Fibroblast of skin of scalp (primary cell): ENCODE results near the gene CSNK2A1.
"Not testable (repeated sequence)": the region's sequence is repeated elsewhere in the genome, so short reads cannot be mapped to it uniquely, and the experiment has no call there.

Experiments used
- DNase-seq: peaks from one replicate; pipeline ENCODE4 v3.0.0-alpha.2; 2013

The CSNK2A1 gene

DNA sequence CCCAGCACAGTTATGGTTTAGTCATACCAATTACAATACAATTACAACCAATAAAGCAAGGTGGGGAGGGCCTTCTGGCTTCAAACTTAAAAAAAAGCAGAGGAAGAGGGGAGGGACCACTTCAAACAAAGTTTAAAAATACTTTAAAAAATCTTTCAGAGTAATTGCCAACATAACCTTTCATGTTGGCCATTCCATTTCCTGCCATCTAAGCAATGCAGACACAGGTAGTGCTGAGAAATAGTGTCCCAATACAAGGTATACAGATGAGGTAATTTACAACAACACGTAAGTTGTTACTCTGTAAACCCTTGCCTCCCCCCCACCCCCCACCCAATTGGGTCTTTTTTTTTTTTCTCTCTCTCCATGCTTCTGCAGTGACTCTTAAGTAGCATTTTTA lies 62.4 kb downstream of the CSNK2A1 start:
- DNase-seq = no peak

DNA sequence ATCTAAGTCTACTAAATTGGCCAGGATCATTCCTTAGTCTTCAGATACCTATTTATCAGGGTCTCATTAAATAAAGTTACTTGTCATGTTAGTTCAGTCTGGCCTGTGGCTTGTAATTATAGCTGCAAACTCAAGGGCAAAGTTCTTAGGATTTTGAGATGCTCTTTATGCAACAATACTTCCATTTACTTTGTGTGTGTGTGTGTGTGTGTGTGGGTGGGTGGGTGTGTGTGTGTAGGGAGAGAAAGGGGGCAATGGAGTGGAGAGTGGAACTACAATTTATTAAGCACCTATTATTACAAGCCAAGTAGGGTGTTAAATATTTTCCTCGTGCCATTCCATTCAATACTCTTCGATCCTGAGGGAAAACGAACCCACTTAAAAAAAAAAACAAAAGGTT lies 63.5 kb downstream of the CSNK2A1 start:
- DNase-seq = no peak

DNA sequence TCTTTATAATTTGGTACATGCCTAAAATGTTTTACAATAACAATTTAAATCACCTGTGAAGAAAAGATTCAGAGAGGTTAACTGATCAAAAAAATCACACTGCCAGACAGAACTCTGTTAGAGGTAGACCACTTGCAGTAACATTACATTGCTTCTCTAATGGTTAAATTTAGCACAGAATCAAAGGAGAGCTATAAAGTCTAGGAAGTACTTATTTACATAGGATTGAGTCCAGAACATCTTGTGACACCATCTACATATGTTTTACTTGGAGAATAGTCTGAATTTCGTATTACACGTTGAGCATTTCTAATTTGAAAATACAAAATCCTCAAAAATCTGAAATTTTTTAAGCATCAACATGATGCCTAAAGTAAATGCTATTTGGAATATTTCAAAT lies 64.1 kb downstream of the CSNK2A1 start:
- peak; percentile 18 for DNase-seq

DNA sequence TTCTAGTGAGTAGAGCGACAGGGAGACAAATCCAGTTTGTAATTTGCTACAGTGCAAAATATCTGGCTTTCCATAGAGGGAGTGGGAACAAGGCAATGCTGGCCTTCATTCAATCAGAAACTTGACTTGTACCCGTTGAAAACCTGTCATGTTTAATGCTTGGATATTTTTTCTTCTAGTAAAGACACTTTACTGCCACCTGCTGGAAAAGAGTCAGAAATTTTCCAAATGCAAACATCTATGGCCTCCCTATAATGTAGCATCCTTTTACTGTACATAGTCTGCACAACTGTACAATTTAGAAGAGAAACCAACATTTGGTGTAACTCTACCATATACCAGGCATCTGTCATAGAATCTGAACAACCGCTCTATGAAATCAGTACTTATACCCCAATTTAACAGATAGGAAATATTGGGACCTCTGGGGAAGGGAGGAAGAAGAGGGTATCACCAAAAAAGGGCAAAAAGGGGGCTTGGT lies 64.6 kb downstream of the CSNK2A1 start:
- DNase-seq = peak; percentile 74

DNA sequence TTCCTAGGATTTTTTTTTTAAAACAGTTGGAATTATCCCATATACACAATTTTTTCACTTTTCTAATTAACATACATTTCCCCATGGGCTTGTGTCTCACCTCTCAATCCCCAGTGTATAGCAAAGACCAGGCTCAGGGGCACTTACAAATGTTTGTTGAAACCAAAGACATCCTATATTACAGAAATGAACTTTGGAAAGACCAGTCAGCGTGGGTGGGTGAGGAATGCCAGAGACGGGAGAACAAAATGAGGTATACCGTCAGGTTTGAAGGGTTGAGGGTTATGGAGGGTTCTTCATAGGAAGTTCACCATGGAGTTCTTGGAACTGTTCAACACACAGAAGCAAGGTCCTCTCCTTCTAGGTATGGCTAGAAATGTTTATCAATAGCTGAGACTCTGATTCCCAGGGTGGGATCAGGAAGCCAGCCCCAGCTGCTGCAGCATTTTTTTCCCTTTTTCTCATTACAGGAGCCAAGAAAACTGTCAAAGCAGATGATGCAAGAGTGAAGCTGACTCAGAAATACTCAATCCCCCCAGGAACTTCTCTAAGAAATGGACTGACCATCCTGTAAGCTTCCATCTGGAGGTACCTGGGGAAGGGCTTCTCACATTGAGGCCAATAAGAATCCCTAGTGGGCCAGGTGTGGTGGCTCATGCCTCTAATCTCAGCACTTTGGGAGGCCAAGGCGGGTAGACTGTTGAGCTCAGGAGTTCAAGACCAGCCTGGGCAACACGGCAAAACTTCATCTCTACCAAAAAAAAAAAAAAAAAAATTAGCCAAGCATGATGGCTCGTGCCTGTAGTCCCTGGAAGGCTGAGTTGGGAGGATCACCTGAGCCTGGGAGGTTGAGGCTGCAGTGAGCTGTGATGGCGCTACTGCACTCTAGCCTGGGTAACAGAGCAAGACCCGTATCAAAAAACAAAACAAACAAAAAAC lies 65.3 kb downstream of the CSNK2A1 start:
- DNase-seq = peak; percentile 82

DNA sequence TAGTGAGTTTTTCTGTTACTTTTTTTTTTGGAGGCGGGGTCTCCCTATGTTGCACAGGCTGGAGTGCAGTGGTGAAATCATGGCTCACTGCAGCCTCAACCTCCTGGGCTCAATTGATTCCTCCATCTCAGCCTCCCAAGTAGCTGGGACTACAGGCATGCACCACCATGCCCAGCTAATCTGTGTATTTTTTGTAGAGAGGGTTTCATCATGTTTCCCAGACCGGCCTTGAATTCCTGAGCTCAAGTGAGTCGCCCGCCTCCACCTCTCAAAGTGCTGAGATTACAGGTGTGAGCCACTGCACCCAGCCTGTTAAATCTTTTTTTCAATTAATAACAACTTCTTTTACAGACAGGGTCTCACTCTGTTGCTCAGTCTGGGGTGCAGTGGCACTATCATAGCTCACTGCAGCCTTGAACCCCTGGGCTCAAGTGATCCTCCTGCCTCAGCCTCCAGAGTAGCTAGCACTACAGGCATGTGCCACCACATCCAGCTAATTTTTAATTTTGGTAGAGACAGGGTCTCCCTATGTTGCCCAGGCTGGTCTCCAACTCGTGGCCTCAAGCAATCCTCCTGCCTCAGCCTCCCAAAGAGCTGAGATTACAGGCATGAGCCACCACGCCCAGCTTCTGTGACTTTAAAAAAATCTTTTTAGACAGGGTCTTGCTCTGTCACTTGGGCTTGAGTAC lies 66.9 kb downstream of the CSNK2A1 start:
- not testable (repeated sequence) for DNase-seq

DNA sequence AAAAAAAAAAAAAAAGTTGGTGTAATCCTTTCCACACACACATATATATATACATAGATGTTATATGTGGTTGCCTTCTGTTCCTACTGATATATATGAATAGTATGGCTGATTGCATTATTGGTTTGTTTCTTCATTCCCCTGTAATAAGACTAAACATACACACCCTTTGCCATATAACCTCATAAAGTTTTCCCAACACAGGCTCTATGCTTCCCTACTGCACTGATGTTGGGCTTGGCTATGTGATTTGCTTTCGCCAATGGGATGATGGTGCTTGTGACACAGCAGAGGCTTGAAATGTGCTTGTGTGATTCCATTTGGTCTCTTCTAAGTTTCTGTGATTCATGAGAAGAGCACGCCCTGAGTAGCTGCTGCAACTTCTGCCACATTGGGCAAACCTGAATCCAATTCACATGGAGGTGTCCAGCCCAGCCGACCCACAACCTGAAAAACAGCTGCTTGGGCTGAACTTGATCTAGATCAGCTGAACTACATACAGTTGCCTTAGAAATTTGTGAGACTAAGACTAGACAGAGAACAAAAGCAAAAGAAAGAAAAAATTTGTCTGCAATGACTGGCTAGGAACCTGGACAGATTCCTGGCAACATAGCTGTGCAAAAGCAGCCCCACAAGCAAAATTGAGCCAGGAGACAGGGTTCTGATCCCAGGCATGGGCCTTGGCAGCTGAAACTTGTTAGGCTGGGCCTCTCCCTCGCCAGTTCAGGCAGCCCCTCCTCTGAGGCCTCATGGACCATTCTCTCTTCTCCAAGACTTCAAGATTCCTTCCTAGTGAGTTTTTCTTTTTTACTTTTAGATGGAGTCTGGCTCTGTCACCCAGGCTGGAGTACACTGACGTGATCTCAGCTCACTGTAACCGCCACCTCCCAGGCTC lies 67.9 kb downstream of the CSNK2A1 start:
- DNase-seq = no peak

DNA sequence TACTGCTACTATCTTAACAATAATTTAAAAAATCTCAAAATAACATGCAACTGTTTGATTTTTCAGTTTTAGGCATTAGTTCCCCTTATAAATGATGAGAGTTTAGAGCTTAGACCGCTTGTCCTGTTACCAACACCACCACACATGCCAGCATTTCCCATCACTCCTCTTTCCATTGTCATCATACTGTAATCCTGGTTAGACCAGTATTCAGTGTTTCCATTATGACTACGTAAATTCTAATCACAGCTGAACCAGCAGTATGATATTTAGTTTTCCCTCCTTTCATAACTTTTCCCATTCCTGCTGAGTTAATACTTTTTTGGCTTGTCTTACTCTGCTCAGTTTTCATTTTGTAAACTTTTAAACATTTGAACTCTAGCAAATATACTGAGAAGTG lies 69.0 kb downstream of the CSNK2A1 start:
- DNase-seq = no peak

DNA sequence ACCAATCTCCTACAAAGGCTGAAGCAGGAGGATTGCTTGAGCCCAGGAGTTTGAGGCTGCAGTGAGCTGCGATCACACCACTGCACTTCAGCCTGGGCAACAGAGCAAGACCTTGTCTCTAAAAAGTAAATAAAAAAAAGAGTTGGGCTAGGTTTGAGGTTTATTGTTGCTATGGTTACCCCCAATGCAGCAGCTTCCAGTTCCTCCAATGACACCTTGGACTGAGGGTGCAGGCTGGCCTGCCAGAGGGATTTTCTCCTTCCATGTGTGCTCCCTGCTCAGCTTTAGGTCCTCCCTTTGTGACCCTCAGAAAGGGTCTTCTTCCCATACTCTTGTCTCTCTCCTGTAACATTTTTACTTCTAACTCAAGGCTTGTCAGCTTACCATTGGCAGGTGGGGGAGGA lies 70.7 kb downstream of the CSNK2A1 start:
- no peak for DNase-seq

DNA sequence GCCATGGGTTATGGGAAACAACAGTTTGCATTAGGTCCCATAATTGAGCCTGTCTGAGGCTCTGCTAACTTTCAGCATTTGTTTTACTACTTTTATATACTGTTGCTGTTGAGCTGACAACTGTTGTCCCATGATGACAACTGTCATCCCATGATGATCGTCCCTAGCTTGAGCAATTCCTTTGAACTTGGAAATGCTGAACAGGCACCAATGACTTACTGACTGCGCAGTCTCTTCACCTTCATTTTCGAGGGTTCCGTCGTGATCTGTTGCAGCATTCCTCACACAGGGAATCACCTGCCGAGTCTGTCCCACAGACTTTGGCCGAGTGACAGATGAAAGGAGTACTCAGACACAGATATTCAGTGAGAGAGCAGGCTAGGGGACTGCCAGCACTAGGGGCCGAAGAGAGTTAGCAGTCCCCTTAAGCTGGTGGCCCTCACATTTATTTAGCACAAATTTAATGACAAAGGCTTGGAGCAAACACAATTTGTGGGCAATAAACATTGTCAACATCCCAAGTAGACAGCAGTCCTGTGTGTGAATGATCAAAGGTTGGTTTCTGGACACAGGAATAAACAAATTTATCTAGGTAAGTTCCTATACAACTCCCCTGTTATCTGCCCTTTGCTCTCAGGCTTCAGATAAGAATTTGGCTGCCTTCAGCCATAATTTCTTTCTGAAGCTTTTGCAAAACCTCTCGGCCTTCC lies 71.3 kb downstream of the CSNK2A1 start:
- no peak for DNase-seq

DNA sequence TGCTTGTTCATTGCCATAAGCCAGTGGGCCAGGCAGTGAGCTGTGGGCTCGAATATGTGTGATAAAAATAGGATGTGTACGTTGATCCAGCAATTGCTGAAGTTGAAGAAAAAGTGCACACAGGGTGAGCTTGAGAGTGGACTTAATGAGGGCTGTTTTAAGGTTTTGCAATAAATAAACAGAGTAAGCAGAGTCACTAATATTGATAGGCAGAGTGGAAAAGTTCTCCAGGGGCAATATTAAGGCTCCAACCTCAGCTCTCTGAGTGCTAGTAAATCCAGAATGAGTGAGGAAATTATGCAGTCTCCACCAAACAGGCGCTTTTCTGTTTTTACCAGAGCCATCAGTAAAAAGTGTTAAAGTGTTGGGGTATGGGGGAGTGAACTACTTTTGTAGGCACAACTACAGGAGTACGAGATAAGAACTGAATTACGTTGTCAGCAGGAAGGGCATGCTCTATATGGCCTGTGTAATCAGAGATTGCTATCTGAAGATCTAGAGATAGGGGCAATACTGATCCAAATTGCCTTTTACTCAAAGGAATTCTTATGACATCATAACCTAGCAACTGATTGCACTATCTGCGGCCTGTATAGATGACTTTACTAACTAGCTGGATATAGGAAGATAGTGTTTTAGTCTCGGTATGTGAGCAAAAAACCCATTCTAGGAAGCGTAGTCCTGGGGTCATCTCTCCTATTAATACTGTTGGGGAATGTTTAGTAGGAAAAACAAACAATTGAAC lies 73.7 kb downstream of the CSNK2A1 start:
- no peak for DNase-seq

DNA sequence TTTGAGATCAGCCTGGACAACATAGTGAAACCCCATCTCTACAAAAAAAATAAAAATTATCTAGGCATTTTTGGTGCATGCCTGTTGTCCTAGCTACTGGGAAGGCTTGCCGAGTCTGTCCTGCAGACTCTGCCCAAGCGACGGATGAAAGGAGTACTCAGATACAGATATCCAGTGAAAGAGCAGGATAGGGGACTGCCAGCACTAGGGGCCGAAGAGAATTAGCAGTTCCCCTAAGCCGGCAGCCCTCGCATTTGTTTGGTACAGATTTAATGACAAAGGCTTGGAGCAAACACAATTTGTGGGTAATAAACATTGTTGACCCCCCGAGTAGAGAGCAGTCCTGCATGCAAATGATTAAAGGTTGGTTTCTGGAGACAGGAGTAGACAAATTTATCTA lies 75.8 kb downstream of the CSNK2A1 start:
- no peak for DNase-seq

DNA sequence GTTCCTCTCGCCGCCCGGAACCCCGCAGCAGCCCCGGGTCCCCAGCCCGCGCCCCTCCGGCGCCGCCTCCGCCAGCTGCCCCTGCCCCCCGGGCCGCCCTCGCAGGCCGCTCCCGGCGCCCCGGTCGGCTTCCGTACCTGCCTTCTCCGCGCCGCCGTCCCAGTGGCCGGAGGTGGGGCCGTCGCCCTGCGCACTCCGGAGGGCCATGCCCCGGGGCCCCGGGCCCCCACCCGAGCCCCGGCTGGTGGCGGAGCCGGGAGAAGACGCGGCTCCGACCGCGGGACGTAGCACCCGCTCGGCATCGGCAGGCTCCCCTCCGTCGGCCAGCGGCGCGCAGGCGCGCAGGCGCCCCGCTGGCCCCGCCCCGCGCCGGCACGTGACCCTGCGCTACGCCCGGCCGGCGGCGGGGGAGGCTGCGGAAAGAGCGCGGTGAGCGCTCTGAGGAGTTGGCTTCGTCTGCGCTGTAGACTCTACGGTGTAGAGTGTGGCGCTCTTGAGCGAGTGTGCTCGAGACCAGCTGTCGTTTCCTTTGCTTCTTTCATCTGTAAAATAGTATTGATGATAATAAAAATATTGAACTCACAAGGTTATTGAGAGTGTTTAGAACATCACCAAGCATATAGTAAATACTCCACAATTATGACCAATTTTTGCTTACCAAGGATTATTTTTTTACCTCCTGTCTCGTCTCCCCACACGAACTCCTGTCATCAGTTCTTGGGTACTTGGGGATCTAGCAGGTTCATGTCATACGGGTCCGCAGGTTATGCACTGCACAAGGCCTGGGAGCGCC lies 81.2 kb downstream of the CSNK2A1 start, which contains the start of gene TBC1D20:
TBC1D20 (minus strand) TSS at position 335 of the 793 bp plus-strand sequence; CDS start at position 207, 128 bp downstream.
- peak; percentile 89 for DNase-seq

DNA sequence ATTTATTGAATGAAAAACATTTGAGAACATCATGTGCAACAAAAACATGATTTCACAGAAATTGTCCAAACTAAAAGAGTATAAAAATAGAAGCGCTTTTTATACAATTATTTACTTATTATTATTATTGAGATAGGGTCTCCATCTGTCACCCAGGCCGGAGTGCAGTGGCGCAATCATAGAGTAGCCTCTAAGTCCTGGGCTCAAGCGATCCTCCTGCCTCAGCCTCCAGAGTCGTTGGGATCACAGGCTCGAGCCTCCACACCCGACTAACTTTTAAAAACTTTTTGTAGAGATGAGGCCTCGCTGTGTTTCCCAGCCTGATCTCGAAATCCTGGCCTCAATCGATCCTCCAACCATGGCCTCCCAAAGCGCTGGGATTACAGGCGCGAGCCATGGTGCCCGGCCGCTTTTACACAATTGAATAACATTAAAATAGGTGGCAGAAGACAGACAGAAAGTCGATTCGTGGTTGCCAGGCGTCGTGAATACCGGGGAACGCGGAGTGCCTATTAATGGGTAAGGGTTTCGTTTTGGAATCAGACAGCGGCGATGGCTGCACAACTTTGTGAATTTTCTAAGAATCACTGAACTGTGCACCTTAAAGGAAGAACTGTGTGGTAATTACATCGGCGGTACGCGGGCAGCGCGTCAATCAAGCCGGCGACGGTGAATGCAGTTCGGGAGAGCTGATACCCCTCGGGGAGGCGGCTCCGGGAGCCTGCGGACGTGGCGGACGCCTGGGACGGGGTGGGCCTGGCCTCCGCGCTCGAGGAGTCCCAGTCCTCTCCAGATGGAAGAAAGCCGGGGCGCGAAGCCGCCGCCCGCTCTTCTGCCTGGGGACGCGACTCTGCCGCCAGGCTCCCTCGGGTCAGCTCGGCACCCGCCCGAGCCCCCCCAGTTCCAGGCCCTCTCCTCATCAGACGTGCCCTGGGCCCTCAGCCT lies 82.1 kb downstream of the CSNK2A1 start:
- DNase-seq = peak; percentile 59

DNA sequence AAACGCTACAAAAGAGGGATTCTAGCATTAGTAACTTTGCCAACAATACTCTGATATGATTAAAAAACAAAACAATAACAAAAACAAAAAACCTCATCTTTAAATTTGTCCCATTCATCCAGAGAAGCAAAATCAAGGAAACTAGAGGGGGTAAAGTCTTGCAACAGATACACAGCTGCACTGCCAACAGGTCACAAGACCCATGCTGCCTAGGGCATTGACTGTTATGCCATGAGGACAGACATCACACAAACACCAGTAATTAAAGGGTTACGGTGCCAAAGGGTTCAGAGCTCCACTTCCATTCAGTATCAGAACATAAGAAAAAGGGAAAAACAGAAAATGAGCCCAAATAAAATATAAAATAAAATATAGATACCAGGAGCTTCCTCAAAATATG lies 82.9 kb downstream of the CSNK2A1 start:
- no peak for DNase-seq

DNA sequence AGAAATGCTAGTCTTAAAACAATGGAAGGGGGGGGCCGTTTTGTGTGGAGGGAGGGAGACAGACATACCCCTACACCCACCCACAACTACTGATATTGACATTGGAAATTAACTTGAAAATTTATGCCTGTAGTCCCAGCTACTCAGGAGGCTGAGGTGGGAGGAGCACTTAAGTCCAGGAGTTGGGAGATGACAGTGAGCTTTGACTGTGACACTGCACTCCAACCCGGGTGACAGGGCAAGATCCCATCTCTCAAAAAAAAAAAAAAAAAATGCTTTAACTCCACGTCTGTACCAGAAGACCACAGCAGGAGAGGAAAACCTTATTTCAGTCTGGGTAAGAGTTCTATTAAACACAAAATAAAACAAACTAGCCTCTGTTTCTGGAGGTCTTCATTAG lies 83.4 kb downstream of the CSNK2A1 start:
- no peak for DNase-seq

DNA sequence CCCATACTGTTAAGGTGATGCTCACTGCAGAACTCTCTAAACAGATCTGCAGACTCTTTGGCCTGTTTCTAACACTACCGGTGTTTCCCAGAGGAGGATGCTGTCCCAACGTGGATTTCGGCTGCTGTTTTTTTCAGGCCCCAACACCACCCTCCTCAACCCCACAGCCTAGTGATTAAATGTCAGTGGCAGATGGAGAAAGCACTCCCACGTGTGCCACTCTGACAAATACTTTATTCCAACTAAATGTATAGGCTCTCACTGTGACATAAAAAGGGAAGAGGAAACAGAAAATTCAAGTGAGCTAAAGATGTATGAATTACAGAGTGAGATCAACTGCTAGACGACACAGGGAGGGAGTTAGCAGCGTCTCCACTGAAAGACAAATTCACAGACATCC lies 84.8 kb downstream of the CSNK2A1 start:
- DNase-seq = no peak

DNA sequence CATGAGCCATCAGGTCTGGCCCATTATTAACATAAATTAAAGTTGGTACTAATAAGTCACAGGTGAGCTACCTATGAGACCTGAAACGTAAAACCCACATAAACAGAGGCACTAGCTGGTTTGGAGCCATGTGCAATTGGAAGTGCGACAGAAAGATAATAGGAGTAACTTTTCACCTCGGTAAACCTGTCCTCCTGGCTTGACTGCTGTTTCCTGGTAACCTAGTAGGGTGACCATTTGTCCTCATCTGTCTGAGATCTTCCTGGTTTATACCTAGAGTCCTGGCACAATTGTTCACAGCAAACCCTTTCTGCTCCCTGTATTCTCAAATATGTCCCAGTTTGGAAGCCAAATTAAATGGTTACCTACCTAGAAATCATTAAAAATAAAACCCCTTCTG lies 88.6 kb downstream of the CSNK2A1 start:
- DNase-seq = no peak

DNA sequence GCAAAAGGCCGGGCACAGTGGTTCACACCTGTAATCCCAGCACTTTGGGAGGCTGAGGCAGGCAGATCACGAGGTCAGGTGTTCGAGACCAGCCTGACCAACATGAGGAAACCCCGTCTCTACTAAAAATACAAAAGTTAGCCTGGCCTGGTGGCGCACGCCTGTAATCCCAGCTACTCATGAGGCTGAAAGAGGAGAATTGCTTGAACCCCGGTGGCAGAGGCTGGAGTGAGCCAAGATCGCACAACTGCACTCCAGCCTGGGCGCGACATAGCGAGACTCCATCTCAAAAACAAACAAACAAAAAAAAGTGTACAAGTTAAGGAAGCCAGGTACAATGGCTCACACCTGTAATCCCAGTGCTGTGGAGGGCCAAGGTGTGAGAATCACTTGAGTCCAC lies 91.6 kb downstream of the CSNK2A1 start:
- DNase-seq = not testable (repeated sequence)
